ENCODE measurements around the gene FAM111B. TPM values are rescaled to one million over a fixed set of nuclear protein-coding genes. Genes with fewer than 3 reads are reported as not detected.

FAM111B gene
- total RNA-seq, 1 experiment from 2014 or later = 10.7 TPM

DNA sequence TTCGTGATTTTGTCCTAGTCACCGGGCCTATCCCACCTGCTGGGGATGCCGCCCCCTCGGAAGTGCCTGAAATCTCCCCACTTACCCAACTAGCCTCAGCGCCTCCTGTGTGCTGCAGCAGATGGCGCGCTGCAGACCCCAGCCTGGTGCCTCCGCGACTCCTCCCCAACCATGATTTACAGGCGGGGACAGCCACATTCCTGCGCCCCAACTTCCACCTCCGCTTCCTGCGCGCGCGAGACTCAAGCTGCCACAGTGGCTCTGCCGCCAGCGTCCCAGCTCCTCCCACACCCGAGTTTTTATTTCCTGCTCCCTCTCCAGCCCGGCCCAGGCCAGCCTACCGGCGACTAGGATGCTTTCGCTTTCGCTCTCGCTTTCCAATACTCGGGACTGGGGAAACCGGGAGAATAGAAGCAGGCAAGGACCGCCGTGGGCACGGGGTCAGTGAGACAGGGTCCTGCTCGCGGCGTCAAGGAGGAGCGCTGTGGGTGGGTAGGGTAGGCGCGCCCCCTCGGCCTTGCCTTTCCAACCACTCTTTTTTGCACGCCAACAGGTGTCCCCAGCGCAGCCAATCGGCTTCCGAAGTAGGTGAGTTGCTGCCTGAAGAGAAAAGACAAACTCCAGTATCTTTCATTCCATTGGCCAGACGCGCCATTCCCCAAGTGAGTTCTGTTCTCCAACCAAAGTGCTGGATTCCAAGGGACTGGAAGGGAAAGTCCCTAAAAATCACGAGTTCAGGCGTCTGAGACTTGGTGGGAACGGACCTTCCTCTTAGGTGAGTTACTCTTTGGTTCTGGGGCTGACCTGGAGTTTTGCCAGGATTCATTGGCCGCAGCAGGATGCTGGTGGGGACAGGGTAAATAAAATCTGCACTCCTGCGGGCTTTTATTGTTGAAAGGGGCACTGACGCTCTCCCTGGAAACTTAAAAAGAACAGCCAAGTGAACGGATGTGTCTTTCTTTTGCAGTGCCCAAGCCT is 35.8 kb downstream of the FAM111B start, which contains the start of gene FAM111A:
FAM111A (plus strand) TSS at position 327 of the 978 bp plus-strand sequence. CDS start 6,017 bp downstream, outside the sequence.
- H3K79me2 ChIP-seq (ENCODE audit: insufficient read depth, low read length) = peaks cover 9% of the 10 kb centered on the region; the same call in 1 of the 2 replicates
- no peaks in the 10 kb centered on the region for H4K20me1 ChIP-seq (ENCODE audit: insufficient read depth)
- peak within 1 kb of the TSS; percentile 84 for H3K4me2 ChIP-seq (ENCODE audit: low read length)
- BruUV-seq (replicated peaks) = no TSS peak
- H3K9me3 ChIP-seq (ENCODE audit: control insufficient read depth in 1 of 2, insufficient read depth in 1 of 2, low read depth in 1 of 2, low read length in 2 of 2) = no peaks in the 10 kb centered on the region
- ATAC-seq = peak; percentile 85
- ChIA-PET RAD21 (ENCODE audit: low non-redundant PET in 1 of 2, low total read pairs in 2 of 2, uncharacterized antibody in 2 of 2, unreplicated experiment in 2 of 2) (interaction anchor here (1.0 to 1.2 kb wide), 2 partner anchors 15 to 16 kb away, joined by 3 to 5 read pairs; no protein-coding TSS in a partner anchor), CTCF (interaction anchor here (2.3 to 7.7 kb wide), 2 partner anchors 14 to 29 kb away, joined by 6 to 59 read pairs; partner anchors contain the start of gene DTX4), POLR2A (interaction anchor here (1.0 kb wide), 1 partner anchor 46 kb away, joined by 3 read pairs; no protein-coding TSS in a partner anchor)
- peak within 1 kb of the TSS; percentile 67 for H3K27ac ChIP-seq (ENCODE audit: low read depth, low read length)
- intact Hi-C loops (cut with micrococcal nuclease) = loop anchor here (5.0 to 10.0 kb wide), 2 partner anchors 218 to 566 kb away; partner anchors contain the start of genes LPXN and ZFP91
- no peaks in the 10 kb centered on the region for H3K9me2 ChIP-seq (ENCODE audit: insufficient read depth)
- H3K27me3 ChIP-seq (ENCODE audit: insufficient read depth, low read length) = no peaks in the 10 kb centered on the region
- no peaks in the 10 kb centered on the region for H3K36me3 ChIP-seq (ENCODE audit: control insufficient read depth in 1 of 2, insufficient read depth in 2 of 2, low read length in 2 of 2)
- peak; percentile 83 for DNase-seq (ENCODE audit: low read depth, low spot score)
- H3K4me3 ChIP-seq (replicated peaks in 1 of 2; ENCODE audit: low read depth in 1 of 2, low read length in 2 of 2) = peak within 1 kb of the TSS; percentile 51 to 79
- H3K9ac ChIP-seq (ENCODE audit: low read length) = peak within 1 kb of the TSS; percentile 60
- H3K4me1 ChIP-seq (ENCODE audit: control insufficient read depth in 1 of 2, insufficient read depth in 2 of 2, low read length in 2 of 2) = peaks cover 15 to 34% of the 10 kb centered on the region in 2 experiments
- peak within 1 kb of the TSS; percentile 83 for H2AFZ ChIP-seq (ENCODE audit: low read depth, low read length, poor library complexity, severe bottlenecking)
- TF ChIP-seq CBX3 (IDR thresholded peaks at IDR 0.05; ENCODE audit: low read depth) (no peak), SIN3A (IDR thresholded peaks at IDR 0.05; ENCODE audit: low read depth) (peak; percentile 54; the same call in 1 of the 2 replicates), JUND (IDR thresholded peaks at IDR 0.05) (no peak), TCF7L2 (IDR thresholded peaks at IDR 0.05; ENCODE audit: borderline replicate concordance, extremely low read depth, insufficient read depth, insufficient read length) (no peak), ELF1 (IDR thresholded peaks at IDR 0.05; ENCODE audit: borderline replicate concordance, low read depth) (no peak; the same call in 1 of the 2 replicates), RAD21 (IDR thresholded peaks at IDR 0.05; ENCODE audit: low read depth) (no peak), SP1 (IDR thresholded peaks at IDR 0.05; ENCODE audit: low read depth) (peak; percentile 50), EZH2 (IDR thresholded peaks at IDR 0.05) (no peak), ATF3 (IDR thresholded peaks at IDR 0.05) (no peak), EGR1 (IDR thresholded peaks at IDR 0.05; ENCODE audit: low read depth) (peak; percentile 65), EZH2phosphoT487 (IDR thresholded peaks at IDR 0.05; ENCODE audit: borderline replicate concordance) (no peak), YY1 (IDR thresholded peaks at IDR 0.05; ENCODE audit: extremely low read depth, insufficient replicate concordance, low read depth, low read length) (no peak)
- TF ChIP-seq, protein P1, sequence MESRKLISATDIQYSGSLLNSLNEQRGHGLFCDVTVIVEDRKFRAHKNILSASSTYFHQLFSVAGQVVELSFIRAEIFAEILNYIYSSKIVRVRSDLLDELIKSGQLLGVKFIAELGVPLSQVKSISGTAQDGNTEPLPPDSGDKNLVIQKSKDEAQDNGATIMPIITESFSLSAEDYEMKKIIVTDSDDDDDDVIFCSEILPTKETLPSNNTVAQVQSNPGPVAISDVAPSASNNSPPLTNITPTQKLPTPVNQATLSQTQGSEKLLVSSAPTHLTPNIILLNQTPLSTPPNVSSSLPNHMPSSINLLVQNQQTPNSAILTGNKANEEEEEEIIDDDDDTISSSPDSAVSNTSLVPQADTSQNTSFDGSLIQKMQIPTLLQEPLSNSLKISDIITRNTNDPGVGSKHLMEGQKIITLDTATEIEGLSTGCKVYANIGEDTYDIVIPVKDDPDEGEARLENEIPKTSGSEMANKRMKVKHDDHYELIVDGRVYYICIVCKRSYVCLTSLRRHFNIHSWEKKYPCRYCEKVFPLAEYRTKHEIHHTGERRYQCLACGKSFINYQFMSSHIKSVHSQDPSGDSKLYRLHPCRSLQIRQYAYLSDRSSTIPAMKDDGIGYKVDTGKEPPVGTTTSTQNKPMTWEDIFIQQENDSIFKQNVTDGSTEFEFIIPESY (IDR thresholded peaks at IDR 0.05; ENCODE audit: extremely low read depth, insufficient replicate concordance, low read length) = no peak
- TF ChIP-seq, protein P2, sequence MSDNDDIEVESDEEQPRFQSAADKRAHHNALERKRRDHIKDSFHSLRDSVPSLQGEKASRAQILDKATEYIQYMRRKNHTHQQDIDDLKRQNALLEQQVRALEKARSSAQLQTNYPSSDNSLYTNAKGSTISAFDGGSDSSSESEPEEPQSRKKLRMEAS (IDR thresholded peaks at IDR 0.05) = peak; percentile 69
- TF ChIP-seq, protein P3, sequence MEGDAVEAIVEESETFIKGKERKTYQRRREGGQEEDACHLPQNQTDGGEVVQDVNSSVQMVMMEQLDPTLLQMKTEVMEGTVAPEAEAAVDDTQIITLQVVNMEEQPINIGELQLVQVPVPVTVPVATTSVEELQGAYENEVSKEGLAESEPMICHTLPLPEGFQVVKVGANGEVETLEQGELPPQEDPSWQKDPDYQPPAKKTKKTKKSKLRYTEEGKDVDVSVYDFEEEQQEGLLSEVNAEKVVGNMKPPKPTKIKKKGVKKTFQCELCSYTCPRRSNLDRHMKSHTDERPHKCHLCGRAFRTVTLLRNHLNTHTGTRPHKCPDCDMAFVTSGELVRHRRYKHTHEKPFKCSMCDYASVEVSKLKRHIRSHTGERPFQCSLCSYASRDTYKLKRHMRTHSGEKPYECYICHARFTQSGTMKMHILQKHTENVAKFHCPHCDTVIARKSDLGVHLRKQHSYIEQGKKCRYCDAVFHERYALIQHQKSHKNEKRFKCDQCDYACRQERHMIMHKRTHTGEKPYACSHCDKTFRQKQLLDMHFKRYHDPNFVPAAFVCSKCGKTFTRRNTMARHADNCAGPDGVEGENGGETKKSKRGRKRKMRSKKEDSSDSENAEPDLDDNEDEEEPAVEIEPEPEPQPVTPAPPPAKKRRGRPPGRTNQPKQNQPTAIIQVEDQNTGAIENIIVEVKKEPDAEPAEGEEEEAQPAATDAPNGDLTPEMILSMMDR (IDR thresholded peaks at IDR 0.05 in 2 of 3, conservative IDR thresholded peaks at IDR 0.05 in 1 of 3; ENCODE audit: borderline replicate concordance in 1 of 3, insufficient read depth in 1 of 3, low read depth in 2 of 3, low read length in 2 of 3) = peak in 2 of 3 experiments; percentile 9 to 21; a peak in 1 of 6 replicates
- TF ChIP-seq, protein P4, sequence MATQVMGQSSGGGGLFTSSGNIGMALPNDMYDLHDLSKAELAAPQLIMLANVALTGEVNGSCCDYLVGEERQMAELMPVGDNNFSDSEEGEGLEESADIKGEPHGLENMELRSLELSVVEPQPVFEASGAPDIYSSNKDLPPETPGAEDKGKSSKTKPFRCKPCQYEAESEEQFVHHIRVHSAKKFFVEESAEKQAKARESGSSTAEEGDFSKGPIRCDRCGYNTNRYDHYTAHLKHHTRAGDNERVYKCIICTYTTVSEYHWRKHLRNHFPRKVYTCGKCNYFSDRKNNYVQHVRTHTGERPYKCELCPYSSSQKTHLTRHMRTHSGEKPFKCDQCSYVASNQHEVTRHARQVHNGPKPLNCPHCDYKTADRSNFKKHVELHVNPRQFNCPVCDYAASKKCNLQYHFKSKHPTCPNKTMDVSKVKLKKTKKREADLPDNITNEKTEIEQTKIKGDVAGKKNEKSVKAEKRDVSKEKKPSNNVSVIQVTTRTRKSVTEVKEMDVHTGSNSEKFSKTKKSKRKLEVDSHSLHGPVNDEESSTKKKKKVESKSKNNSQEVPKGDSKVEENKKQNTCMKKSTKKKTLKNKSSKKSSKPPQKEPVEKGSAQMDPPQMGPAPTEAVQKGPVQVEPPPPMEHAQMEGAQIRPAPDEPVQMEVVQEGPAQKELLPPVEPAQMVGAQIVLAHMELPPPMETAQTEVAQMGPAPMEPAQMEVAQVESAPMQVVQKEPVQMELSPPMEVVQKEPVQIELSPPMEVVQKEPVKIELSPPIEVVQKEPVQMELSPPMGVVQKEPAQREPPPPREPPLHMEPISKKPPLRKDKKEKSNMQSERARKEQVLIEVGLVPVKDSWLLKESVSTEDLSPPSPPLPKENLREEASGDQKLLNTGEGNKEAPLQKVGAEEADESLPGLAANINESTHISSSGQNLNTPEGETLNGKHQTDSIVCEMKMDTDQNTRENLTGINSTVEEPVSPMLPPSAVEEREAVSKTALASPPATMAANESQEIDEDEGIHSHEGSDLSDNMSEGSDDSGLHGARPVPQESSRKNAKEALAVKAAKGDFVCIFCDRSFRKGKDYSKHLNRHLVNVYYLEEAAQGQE (IDR thresholded peaks at IDR 0.05; ENCODE audit: low read depth) = no peak

Data from HCT116 (cell line).